DND-41 (cell line): Measurements from ENCODE around the gene NUP210L.

ENCODE experiments used
- ATAC-seq: fragments of 200-7000 bp; cut with Tn5 transposase; 3 replicates; pipeline ENCODE4 v1.9.1; 2021; ENCODE audit warnings: low read depth; ENCODE audit not compliant: insufficient read depth
- DNase-seq: peaks from one replicate; pipeline ENCODE4 v3.0.0-alpha.2; 2020
- H2AFZ ChIP-seq: 2 replicates; pipeline ENCODE4 v1.6.0; 2012; ENCODE audit warnings: low read depth, low read length
- H3K27ac ChIP-seq: 2 replicates; pipeline ENCODE4 v1.5.1; 2012; ENCODE audit warnings: low read length, inconsistent platforms
- H3K27me3 ChIP-seq: fragments of 200-600 bp; sonication (generic); 2 replicates; pipeline ENCODE4 v1.6.0; 2012; ENCODE audit warnings: low read length, mild to moderate bottlenecking, inconsistent platforms; ENCODE audit not compliant: insufficient read depth, poor library complexity
- H3K36me3 ChIP-seq: 2 replicates; pipeline ENCODE4 v1.5.1; 2012; ENCODE audit warnings: low read length, inconsistent platforms; ENCODE audit not compliant: insufficient read depth
- H3K4me1 ChIP-seq: 2 replicates; pipeline ENCODE4 v1.5.1; 2012; ENCODE audit warnings: mild to moderate bottlenecking, low read length; ENCODE audit not compliant: insufficient read depth
- H3K4me2 ChIP-seq: 2 replicates; pipeline ENCODE4 v1.6.0; 2012; ENCODE audit warnings: mild to moderate bottlenecking, moderate library complexity, low read length, inconsistent platforms; ENCODE audit not compliant: insufficient read depth
- H3K4me3 ChIP-seq, 2 experiments: fragments of 200-600 bp in 1 of 2; shearing (Covaris generic) in 1 of 2; 2 replicates each; pipeline ENCODE4 v1.5.1; 2012 to 2016; ENCODE audit warnings: inconsistent platforms in 2 of 2, low read length in 2 of 2, mild to moderate bottlenecking in 2 of 2, low read depth in 1 of 2, moderate library complexity in 1 of 2
- H3K79me2 ChIP-seq: 2 replicates; pipeline ENCODE4 v1.6.0; 2012; ENCODE audit warnings: low read length, inconsistent platforms; ENCODE audit not compliant: insufficient read depth
- H3K9ac ChIP-seq: 2 replicates; pipeline ENCODE4 v1.6.0; 2012; ENCODE audit warnings: low read depth, mild to moderate bottlenecking, inconsistent platforms, low read length, moderate library complexity
- H3K9me3 ChIP-seq: 2 replicates; pipeline ENCODE4 v1.5.1; 2012; ENCODE audit warnings: low read length, moderate library complexity, mild to moderate bottlenecking, inconsistent platforms; ENCODE audit not compliant: insufficient read depth, severe bottlenecking
- H4K20me1 ChIP-seq: 2 replicates; pipeline ENCODE4 v1.6.0; 2012; ENCODE audit warnings: low read length; ENCODE audit not compliant: insufficient read depth
- EZH2 ChIP-seq: IDR thresholded peaks from 3 replicates; pipeline ENCODE4 v1.6.1; 2012; ENCODE audit warnings: borderline replicate concordance, low read depth, mild to moderate bottlenecking, moderate library complexity, low read length, inconsistent platforms; ENCODE audit not compliant: severe bottlenecking
- TF ChIP-seq, protein P1 (sequence below): IDR thresholded peaks from 2 replicates; pipeline ENCODE4 v1.5.1; 2012; ENCODE audit warnings: borderline replicate concordance, low read length, moderate library complexity, mild to moderate bottlenecking; ENCODE audit not compliant: poor library complexity, severe bottlenecking; ENCODE audit errors: extremely low read depth

Gene NUP210L

DNA sequence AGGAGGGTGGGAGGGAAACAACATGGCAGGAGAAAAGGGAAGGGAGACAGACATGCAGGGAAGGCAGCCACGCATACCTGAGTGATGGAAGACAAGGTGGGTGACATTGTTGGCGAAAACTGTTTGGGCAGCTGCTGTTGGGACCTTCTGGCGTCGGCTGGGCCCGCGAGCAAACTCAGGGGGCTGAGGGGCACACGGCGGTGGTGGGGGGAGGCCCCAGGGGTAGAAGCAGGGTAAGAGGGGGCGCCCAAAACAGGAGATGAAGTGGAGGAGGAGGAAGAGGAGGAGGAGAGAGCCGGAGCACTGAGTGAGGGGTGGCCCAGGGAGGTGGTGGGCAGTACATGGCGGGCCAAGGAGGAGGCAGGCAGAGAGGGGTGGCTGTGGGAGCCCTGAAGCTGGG lies 203.7 kb downstream of the NUP210L start:
- H3K79me2 ChIP-seq = peaks cover 41% of the 10 kb centered on the region
- TF ChIP-seq EZH2 = no peak
- TF ChIP-seq, protein P1, sequence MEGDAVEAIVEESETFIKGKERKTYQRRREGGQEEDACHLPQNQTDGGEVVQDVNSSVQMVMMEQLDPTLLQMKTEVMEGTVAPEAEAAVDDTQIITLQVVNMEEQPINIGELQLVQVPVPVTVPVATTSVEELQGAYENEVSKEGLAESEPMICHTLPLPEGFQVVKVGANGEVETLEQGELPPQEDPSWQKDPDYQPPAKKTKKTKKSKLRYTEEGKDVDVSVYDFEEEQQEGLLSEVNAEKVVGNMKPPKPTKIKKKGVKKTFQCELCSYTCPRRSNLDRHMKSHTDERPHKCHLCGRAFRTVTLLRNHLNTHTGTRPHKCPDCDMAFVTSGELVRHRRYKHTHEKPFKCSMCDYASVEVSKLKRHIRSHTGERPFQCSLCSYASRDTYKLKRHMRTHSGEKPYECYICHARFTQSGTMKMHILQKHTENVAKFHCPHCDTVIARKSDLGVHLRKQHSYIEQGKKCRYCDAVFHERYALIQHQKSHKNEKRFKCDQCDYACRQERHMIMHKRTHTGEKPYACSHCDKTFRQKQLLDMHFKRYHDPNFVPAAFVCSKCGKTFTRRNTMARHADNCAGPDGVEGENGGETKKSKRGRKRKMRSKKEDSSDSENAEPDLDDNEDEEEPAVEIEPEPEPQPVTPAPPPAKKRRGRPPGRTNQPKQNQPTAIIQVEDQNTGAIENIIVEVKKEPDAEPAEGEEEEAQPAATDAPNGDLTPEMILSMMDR = no peak
- peaks cover 36% of the 10 kb centered on the region for H4K20me1 ChIP-seq
- no peak for ATAC-seq
- H3K4me1 ChIP-seq = peaks cover 16% of the 10 kb centered on the region
- H2AFZ ChIP-seq = no peak overlapping the region
- no peaks in the 10 kb centered on the region for H3K27me3 ChIP-seq
- no peak overlapping the region for H3K27ac ChIP-seq
- no peak overlapping the region for H3K9ac ChIP-seq
- no peak overlapping the region for H3K4me3 ChIP-seq
- no peak for DNase-seq
- peaks cover 77% of the 10 kb centered on the region for H3K36me3 ChIP-seq
- no peaks in the 10 kb centered on the region for H3K9me3 ChIP-seq
- H3K4me2 ChIP-seq = no peak overlapping the region

DNA sequence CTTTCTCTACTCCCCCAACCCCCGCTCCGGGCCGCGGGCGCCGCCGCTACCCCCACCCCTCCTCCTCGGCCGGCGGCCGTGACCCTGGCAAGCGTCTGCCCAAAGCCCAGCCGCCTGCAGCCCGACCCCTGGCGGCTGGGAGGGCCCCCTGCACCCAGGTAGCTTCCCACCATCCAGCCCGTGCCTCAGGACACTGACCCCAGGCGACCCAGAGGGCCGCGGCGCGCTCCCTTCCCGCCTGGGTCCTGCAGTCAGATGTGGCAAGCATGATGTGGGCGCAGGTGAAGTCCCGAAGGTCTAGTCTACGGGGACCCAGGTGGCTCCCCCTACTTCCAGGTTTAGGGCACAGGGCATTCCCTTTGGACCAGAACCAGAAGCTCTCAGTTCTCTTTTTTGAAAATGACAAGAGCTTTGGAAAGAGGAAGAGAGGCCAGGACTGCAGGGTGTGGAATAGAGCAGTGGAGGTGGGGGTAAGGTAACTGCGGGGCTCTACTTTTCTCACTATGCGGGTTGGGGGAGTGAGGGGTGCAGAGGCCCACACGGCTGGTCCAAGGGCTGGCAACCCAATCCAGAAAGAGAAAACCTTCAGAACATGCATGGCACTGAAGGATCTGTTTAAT lies 208.1 kb downstream of the NUP210L start, which contains the start of gene DENND4B:
TSS of gene DENND4B (minus strand) at position 97 of the 620 bp plus-strand sequence. CDS start 2,344 bp downstream, outside the sequence.
- Histone ChIP-seq H3K36me3 (peaks cover 68% of the 10 kb centered on the region), H3K79me2 (peaks cover 36% of the 10 kb centered on the region), H4K20me1 (peaks cover 10% of the 10 kb centered on the region), H3K9ac (peak within 1 kb of the TSS; percentile 88), H3K4me1 (peaks cover 27% of the 10 kb centered on the region), H3K4me2 (peak within 1 kb of the TSS; percentile 80), H3K27me3 (no peaks in the 10 kb centered on the region), H3K4me3 (peak within 1 kb of the TSS; percentile 75 to 90), H2AFZ (peak within 1 kb of the TSS; percentile 73), H3K9me3 (no peaks in the 10 kb centered on the region), H3K27ac (peak within 1 kb of the TSS; percentile 78)
- TF ChIP-seq EZH2 = no peak
- TF ChIP-seq, protein P1 = peak; percentile 92
- ATAC-seq = peak; percentile 76
- DNase-seq = peak; percentile 76

DNA sequence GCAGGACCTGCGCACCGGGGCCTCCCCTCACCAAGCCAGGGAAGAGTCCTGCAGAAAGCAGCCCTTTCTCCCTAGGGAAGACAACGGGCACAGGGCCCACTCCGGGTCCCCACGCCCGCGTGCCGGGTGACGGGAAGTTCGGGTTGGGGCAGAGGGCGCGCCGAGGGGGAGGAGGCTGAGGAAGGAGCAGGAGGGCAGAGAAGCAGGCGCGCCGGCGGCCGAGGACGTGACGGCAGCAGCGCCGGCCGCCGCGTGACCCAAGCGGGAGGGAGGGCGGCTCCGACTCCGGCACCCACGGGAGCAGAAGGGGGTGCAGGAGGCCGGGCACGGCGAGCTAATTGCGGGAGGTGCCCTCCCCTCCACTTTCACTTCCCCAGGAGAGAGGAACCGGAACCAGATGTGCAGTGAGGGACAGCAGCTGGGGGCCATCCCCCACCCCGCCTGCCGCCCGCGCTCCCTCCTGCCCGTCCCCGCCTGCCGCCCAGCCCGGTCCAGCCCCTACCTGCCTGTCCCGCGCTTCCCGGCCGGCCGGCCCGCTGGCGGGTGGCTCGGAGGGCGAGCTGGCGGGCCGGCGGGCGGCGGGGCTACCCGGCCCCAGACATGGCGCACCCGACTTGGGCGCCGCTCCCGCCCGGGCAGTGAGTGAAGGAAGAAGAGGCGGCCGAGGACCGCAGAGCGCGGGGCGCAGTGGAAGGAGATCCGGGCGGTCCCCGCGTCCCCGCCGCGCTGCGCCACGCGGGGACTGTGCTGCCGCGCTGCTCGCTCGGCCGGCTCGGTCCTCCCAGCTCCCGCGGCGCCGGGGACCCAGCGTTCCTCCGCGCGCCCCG lies 208.9 kb downstream of the NUP210L start:
- ATAC-seq = peak; percentile 52
- Histone ChIP-seq H3K27me3 (no peaks in the 10 kb centered on the region), H3K4me3 (peak overlapping the region; percentile 75 to 90), H3K9me3 (no peaks in the 10 kb centered on the region), H3K4me1 (peaks cover 27% of the 10 kb centered on the region), H3K27ac (peak overlapping the region; percentile 78), H3K9ac (peak overlapping the region; percentile 88), H3K4me2 (peak overlapping the region; percentile 80), H2AFZ (peak overlapping the region; percentile 73), H3K79me2 (peaks cover 36% of the 10 kb centered on the region), H4K20me1 (peaks cover 11% of the 10 kb centered on the region), H3K36me3 (peaks cover 68% of the 10 kb centered on the region)
- peak; percentile 68 for DNase-seq
- TF ChIP-seq, protein P1 = no peak
- no peak for TF ChIP-seq EZH2
